ENCODE measurements around the gene ITPR3.

DNA sequence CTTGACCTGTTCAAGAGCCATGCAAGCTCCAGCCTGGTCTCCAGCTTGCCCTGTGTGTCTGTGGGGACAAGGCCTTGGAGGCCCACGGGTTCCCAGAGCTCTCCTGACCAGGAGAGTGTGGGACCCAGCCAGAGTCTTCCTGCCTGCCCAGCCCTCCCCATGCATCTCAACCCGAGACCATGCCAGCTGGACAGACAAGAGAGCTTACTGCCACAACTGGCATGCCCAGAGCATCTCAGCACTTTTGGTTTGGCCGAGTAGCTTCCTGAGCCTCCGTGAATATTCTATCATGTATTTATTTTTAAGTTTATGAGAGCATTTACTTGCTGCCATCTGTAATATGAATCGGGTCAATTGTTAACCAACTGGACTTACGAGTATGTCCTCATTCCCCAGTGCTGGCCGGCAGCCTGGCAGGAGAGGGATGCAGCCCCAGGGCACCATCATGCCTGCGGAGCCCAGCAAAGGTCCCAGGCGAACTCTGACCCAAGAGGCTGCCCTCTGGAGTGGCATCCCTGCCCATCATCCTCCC, 110.7 kb downstream of the ITPR3 start:
- TF ChIP-seq EP300 (IDR thresholded peaks at IDR 0.05) (no peak), POLR2A (IDR thresholded peaks at IDR 0.05) (no peak), POLR2AphosphoS5 (IDR thresholded peaks at IDR 0.05) (no peak)
- TF ChIP-seq, protein P1, sequence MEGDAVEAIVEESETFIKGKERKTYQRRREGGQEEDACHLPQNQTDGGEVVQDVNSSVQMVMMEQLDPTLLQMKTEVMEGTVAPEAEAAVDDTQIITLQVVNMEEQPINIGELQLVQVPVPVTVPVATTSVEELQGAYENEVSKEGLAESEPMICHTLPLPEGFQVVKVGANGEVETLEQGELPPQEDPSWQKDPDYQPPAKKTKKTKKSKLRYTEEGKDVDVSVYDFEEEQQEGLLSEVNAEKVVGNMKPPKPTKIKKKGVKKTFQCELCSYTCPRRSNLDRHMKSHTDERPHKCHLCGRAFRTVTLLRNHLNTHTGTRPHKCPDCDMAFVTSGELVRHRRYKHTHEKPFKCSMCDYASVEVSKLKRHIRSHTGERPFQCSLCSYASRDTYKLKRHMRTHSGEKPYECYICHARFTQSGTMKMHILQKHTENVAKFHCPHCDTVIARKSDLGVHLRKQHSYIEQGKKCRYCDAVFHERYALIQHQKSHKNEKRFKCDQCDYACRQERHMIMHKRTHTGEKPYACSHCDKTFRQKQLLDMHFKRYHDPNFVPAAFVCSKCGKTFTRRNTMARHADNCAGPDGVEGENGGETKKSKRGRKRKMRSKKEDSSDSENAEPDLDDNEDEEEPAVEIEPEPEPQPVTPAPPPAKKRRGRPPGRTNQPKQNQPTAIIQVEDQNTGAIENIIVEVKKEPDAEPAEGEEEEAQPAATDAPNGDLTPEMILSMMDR (IDR thresholded peaks at IDR 0.05), result no peak
